IMR-90 (cell line): Measurements from ENCODE around the gene SPATA32.

Experiments used
- BHLHE40 ChIP-seq: fragments of 150-350 bp; IDR thresholded peaks from 2 replicates; pipeline ENCODE4 v1.6.1; 2016; ENCODE audit warnings: mild to moderate bottlenecking, low read depth, low read length
- CHD1 ChIP-seq: IDR thresholded peaks from 2 replicates; pipeline ENCODE4 v1.6.1; 2012; ENCODE audit warnings: low read depth, low read length, improper control_type of control experiment
- CTCF ChIP-seq: conservative IDR thresholded peaks from 2 replicates; pipeline ENCODE4 v1.5.1; 2012; ENCODE audit warnings: mild to moderate bottlenecking, low read depth, low read length, improper control_type of control experiment
- ELK1 ChIP-seq: fragments of 150-350 bp; IDR thresholded peaks from 2 replicates; pipeline ENCODE4 v1.6.1; 2016; ENCODE audit warnings: low read depth, mild to moderate bottlenecking, low read length, moderate library complexity, borderline replicate concordance
- FOS ChIP-seq: fragments of 150-350 bp; IDR thresholded peaks from 2 replicates; pipeline ENCODE4 v1.6.1; 2016; ENCODE audit warnings: low read depth, low read length
- MAFK ChIP-seq: IDR thresholded peaks from 2 replicates; pipeline ENCODE4 v1.6.1; 2012; ENCODE audit warnings: low read depth, low read length, improper control_type of control experiment
- MXI1 ChIP-seq: IDR thresholded peaks from 2 replicates; pipeline ENCODE4 v1.6.1; 2012; ENCODE audit warnings: low read depth, mild to moderate bottlenecking, low read length, moderate library complexity, borderline replicate concordance
- POLR2A ChIP-seq: IDR thresholded peaks from 2 replicates; pipeline ENCODE4 v1.6.1; 2012; ENCODE audit warnings: mild to moderate bottlenecking, low read depth, low read length
- RAD21 ChIP-seq: IDR thresholded peaks from 2 replicates; pipeline ENCODE4 v1.6.1; 2012; ENCODE audit warnings: low read length, improper control_type of control experiment
- SMC3 ChIP-seq: fragments of 150-350 bp; IDR thresholded peaks from 2 replicates; pipeline ENCODE4 v1.6.1; 2016; ENCODE audit warnings: low read depth, mild to moderate bottlenecking, antibody characterized with exemption, low read length, moderate library complexity
- USF2 ChIP-seq: fragments of 150-350 bp; IDR thresholded peaks from 2 replicates; pipeline ENCODE4 v1.6.1; 2017; ENCODE audit warnings: mild to moderate bottlenecking, antibody characterized with exemption, low read length, low read depth

- no peak for TF ChIP-seq POLR2A
- TF ChIP-seq CTCF: no peak
- no peak for TF ChIP-seq RAD21
- TF ChIP-seq FOS: no peak
- TF ChIP-seq ELK1: no peak
- TF ChIP-seq SMC3: no peak
- no peak for TF ChIP-seq BHLHE40
- no peak for TF ChIP-seq CHD1
- no peak for TF ChIP-seq MXI1
- TF ChIP-seq MAFK: no peak
- TF ChIP-seq USF2: no peak
These were observed 28.4 kb downstream of the SPATA32 start for GRCh38 chr17:45233423-45233924.
